ENCODE results near the gene RMND1. TPM values are rescaled to one million over a fixed set of nuclear protein-coding genes. Genes with fewer than 3 reads are reported as not detected.
A peak's percentile ranks its signal among the peaks of the same experiment; 100 is the strongest.

RMND1 gene
- total and polyA plus RNA-seq, 2 of the 13 experiments (the other 11 are each of a cell fraction or from before 2014, with no cell fraction given) = 34.0 to 72.5 TPM

DNA sequence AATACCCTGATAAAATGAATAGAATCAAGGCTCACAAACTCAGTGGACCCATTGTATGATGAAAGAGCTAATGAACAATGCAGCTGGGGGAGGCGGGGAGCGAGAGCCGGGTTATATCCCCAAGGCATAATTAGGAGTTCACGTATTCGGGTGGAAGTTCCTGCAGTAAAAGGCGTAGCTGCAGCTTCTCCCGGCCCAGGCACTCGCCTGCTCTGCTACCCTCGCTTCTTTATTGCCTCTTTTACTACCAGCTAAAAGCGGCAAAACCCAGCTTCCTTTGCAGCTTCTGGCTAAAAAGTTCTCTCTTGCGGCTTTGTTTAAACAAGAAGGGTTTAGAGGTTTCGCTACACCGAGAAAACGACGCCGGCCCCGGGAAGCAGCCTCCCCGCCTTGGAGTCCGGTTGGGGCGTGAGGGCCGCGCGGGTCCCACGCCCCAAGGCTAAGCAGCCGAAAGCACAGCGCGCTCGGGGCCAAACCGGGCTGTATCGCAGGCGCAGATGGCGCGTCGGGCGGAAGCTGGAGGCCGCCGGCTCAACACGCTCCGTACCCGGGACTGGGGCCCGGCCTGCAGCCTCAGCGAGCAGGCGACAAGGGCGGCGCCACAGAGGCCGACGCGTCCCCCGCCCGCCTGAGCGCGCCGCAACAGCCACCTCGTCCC lies 62.2 kb downstream of the RMND1 start (continued):
- TF ChIP-seq ZBED4 (CRISPR knock-in tag; IDR thresholded peaks at IDR 0.05; ENCODE audit: borderline replicate concordance) (0 out of 2 replicates have a peak, but pooled peaks have one; percentile 41), ZNF274 (CRISPR knock-in tag; IDR thresholded peaks at IDR 0.05) (peak; percentile 76; the same call in 1 of the 2 replicates), KLF12 (CRISPR knock-in tag; IDR thresholded peaks at IDR 0.05; ENCODE audit: borderline replicate concordance) (peak; percentile 98), KAT7 (CRISPR knock-in tag; IDR thresholded peaks at IDR 0.05; ENCODE audit: borderline replicate concordance) (0 out of 2 replicates have a peak, but pooled peaks have one; percentile 77), ASH2L (IDR thresholded peaks at IDR 0.05; ENCODE audit: insufficient read length, low read depth, low read length) (peak; percentile 90), ZNF234 (CRISPR knock-in tag; conservative IDR thresholded peaks at IDR 0.05) (peak; percentile 85), HDAC6 (IDR thresholded peaks at IDR 0.05; ENCODE audit: low read depth, low read length) (no peak), ZFP36L1 (CRISPR knock-in tag; IDR thresholded peaks at IDR 0.05) (peak; percentile 85; the same call in 1 of the 2 replicates), ZNF777 (CRISPR knock-in tag; IDR thresholded peaks at IDR 0.05) (0 out of 2 replicates have a peak, but pooled peaks have one; percentile 50), ZNF224 (CRISPR knock-in tag; IDR thresholded peaks at IDR 0.05) (no peak), TFDP1 (CRISPR knock-in tag; IDR thresholded peaks at IDR 0.05; ENCODE audit: borderline replicate concordance) (no peak), POLR2AphosphoS5 (IDR thresholded peaks at IDR 0.05; ENCODE audit: low read depth, low read length) (peak; percentile 85)
- TF ChIP-seq, protein P1, sequence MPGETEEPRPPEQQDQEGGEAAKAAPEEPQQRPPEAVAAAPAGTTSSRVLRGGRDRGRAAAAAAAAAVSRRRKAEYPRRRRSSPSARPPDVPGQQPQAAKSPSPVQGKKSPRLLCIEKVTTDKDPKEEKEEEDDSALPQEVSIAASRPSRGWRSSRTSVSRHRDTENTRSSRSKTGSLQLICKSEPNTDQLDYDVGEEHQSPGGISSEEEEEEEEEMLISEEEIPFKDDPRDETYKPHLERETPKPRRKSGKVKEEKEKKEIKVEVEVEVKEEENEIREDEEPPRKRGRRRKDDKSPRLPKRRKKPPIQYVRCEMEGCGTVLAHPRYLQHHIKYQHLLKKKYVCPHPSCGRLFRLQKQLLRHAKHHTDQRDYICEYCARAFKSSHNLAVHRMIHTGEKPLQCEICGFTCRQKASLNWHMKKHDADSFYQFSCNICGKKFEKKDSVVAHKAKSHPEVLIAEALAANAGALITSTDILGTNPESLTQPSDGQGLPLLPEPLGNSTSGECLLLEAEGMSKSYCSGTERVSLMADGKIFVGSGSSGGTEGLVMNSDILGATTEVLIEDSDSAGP (CRISPR knock-in tag; IDR thresholded peaks at IDR 0.05; ENCODE audit: borderline replicate concordance) = peak; percentile 86; the same call in 1 of the 2 replicates
- TF ChIP-seq, protein P2, sequence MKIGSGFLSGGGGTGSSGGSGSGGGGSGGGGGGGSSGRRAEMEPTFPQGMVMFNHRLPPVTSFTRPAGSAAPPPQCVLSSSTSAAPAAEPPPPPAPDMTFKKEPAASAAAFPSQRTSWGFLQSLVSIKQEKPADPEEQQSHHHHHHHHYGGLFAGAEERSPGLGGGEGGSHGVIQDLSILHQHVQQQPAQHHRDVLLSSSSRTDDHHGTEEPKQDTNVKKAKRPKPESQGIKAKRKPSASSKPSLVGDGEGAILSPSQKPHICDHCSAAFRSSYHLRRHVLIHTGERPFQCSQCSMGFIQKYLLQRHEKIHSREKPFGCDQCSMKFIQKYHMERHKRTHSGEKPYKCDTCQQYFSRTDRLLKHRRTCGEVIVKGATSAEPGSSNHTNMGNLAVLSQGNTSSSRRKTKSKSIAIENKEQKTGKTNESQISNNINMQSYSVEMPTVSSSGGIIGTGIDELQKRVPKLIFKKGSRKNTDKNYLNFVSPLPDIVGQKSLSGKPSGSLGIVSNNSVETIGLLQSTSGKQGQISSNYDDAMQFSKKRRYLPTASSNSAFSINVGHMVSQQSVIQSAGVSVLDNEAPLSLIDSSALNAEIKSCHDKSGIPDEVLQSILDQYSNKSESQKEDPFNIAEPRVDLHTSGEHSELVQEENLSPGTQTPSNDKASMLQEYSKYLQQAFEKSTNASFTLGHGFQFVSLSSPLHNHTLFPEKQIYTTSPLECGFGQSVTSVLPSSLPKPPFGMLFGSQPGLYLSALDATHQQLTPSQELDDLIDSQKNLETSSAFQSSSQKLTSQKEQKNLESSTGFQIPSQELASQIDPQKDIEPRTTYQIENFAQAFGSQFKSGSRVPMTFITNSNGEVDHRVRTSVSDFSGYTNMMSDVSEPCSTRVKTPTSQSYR (CRISPR knock-in tag; IDR thresholded peaks at IDR 0.05; ENCODE audit: borderline replicate concordance) = peak; percentile 25; the same call in 1 of the 2 replicates
- TF ChIP-seq, protein P3, sequence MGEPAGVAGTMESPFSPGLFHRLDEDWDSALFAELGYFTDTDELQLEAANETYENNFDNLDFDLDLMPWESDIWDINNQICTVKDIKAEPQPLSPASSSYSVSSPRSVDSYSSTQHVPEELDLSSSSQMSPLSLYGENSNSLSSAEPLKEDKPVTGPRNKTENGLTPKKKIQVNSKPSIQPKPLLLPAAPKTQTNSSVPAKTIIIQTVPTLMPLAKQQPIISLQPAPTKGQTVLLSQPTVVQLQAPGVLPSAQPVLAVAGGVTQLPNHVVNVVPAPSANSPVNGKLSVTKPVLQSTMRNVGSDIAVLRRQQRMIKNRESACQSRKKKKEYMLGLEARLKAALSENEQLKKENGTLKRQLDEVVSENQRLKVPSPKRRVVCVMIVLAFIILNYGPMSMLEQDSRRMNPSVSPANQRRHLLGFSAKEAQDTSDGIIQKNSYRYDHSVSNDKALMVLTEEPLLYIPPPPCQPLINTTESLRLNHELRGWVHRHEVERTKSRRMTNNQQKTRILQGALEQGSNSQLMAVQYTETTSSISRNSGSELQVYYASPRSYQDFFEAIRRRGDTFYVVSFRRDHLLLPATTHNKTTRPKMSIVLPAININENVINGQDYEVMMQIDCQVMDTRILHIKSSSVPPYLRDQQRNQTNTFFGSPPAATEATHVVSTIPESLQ (CRISPR knock-in tag; conservative IDR thresholded peaks at IDR 0.05) = no peak

Data from HepG2 (cell line).